NCI-H2171 (cell line): ENCODE measurements around the gene PANX1.

Experiments
- DNase-seq: peaks from one replicate; lab custom pipeline; 2025; lab: John Stamatoyannopoulos, UW

The PANX1 gene

DNA sequence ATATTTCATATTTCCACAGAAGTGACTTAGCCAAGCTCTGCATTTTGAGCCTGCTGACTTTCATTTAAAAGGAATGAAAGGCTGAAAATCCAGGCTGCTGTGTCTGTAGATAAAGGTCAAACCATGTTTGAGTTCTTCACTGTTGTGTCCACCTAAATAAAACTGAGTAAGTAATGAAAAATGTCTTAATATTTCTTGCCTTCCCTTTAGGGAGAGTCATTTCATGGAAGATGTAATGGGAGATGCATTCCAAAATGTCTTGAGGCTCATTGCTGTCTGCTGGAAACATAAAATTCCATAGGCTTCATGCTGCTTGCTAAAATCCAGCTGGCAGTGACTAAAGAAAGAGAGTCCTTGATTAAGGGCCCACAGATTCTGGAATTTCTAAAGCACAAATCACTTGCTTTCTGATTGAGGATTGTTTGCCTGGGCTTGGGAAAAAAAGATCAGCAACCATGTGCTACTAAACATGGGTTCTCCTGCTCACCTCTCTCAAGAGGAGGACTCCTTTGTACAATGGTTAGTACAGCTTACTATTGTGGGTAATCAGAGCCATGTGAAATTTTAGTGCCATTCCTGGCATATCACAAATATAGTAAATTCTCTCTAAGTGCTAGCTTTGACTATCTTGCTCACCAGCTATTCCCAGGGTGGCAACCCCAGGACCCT lies 56.9 kb downstream of the PANX1 start:
- DNase-seq = no peak

DNA sequence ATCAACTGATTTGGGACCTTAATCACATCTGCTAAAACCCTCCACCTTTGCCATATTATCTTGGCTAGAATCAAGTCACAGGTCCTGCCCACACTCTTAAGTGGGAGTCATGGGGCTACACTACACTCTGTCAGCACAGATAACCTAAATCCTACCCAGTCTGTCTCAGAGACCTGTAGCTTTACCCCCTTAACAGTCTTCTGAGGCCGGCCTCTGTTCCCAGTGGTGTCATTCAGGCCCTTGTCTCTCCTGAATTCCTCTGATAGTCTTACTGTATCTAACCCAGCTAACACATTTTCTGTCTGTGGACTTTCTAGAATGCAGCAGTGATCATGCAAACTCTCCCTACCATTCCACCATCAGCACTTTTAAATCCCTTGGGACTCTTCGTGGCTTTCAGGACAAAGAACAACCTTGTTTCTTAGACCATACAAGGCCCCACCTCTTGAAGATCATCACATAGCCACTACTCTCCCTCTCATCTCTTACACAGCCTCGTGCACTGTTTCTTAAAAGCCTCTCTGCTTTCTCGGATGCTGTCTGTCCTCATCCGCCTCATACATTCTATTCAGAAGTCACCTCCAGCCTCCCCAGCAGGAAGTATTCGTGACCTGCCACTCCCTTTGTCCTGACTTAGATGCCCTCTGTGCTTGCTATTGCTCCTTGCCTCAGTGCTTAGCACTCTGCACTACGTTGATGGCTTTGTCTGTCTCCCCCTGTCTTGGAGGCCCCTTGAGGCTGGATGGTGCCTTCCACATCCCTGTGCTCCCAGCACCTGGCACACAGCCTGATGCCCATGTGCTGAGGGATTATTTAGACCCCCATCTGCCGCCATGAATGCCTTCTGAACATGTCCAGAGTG lies 57.9 kb downstream of the PANX1 start:
- no peak for DNase-seq

GRCh38 chr11:94193288-94193687 lies 64.6 kb downstream of the PANX1 start:
- no peak for DNase-seq

DNA sequence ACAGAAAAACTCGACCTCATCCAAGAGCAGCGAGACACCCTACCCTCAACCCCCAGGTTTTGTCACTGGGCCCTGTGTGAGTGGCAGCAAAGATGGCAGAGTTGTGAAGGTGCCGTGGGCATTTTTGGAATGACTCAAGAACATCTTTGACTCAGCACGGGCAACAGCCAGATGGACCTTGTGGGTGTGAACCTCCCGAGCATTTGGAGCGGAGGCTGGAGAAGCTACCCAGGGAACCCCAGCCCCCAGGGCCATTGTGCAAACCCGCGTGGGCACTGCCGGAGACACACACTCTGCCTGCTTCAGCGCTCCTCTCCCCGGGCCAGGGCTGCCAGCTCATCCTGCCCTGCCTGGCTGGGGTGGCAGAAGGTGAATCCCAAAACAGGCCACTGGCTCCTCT lies 66.1 kb downstream of the PANX1 start:
- no peak for DNase-seq

DNA sequence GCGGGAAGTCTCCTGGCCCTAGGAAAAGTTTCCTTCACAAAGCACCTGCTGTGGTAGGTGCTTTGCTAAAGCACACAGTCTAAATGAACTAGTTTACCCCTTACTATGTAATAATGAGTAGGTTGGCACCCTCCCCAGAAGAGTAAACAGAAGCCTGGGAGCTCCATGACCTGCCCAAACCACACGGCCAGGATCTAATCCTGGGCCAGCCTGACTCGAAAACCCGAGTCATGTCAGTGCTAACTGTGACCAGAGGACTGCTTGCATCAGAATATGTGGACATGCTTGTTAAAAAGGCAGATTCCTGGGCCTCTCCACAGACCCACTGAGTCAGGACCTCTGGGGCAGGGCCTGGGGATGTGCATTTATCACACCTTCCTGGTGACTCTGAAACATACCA lies 67.7 kb downstream of the PANX1 start:
- DNase-seq = no peak

DNA sequence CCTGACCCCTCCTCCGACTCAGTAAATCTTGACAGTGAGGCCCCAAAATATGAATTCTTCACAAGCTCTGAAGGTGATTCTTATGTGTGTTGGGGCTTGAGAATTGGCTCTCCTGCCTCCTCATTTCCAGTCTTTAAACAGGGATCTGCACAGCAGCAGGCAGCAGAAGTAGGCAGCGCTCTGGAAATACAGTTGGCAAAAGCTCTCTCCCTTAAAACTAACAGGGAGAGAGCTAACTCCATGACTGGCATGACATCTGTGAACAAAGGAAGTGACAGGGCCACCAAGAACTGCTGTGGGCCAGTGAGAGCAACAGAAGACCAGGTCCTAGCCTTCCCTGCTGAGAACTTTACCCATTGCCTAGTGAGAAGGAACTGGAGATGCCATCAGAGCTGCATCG lies 70.1 kb downstream of the PANX1 start:
- no peak for DNase-seq

DNA sequence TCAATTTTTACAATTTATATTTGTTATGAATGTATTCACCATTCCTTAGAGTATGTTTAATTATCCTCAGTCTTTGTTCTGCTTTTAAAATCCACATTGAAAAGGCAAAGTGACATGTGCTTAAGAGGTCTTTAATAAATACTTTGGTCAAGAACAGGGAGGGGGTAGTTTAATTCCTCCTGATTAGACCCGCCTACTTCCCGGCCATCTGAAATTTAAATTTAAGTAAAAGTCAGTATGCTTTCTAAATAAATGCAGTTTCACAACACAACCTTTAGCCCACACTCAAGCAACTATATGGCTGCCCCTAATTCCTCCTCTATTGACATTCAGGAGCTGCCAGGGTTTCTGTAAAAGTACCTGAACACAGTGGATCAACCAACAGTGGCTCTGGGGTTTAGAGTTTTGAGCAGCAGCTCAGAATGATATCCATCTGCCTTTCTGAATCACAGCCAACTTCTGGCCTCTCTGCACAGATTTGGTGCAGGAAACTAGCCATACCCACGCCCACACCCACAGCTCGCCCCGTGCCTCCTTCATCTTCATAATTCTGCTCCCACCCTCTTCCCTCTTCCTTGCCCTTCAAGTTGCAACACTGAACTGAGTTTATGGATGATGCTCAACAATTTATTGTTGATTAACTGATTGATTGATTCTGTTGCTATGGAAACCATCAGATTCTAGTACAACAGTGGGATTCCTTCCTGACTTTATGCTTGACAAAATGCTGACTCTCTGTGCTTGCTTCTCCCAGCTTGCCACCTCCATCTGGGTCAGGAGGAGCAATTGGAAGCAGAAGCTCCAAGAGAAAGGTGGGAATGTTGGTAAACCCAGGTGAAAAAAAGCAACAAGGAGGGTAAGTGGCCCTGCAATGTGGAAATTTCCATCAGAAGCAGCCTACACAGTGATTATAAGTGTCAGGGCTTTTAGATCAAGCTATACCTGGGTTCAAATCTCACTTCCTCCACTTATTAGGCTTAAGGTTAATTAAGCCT lies 70.8 kb downstream of the PANX1 start:
- DNase-seq = no peak

DNA sequence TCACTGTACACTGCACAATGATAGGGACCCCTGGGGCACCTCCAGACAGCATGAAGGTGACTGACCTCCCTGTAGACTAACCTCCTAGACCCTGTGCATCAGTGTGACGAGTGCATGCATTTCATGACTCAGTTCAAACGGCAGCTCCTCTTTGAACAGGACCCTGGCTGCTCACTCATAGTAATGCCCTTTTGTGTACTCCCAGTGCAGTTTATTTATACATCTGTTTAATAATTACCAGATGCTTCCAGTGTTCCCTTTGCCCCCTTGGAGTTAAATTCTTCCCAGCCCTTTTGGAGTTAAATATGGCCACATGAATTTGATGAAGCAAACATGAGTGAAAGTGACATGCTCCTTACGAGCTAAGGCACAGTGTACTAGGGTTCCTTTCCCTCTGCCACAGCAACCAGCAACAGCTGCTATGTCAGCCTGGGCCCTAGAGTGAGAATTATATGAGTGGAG lies 72.4 kb downstream of the PANX1 start:
- DNase-seq = no peak

DNA sequence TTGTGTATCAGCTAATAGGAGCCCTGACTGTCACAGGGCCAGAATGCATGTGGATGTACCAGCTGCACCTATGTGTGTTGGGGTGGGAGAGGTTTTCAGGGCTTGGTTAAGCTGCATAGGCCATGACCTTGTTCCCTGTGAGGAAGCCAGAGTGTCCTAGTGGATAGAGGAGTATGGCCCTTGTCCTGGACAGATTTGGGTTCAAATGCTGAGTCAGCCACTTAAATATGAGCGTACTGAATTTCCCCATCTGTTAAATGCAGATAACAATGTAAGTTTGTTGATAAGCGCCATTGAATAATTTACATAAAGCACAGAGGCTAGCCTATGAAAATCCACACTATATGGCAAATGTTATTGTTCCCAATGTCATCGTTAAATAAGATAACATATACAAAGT lies 74.4 kb downstream of the PANX1 start:
- no peak for DNase-seq

DNA sequence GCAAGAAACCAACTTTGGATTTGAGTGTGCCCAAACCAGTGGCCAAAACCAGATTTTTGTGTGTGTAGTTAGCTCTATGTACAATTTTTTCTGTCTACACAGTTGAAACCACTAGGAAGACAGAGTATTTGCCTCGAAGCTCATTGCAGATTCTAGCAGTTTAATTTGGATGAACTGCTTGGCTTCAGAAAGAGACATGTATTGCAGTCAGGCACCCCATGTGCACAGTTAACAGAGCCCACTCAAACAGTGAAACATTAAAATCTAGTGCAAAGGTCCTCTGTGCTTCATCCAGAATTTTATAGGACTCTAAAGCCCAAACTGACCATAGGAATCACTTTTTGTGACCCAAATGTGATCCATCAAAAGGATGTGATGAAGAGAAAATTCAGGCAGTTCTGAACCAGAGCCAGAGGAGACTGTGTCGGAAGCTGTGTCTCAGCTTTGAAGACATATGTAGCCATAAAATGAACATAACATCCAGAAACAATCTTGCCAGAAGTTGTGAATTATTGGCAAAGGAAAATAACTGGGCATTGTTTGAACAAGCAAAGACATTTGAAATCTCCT lies 82.7 kb downstream of the PANX1 start:
- DNase-seq = no peak

- no peak for DNase-seq
Measured at GRCh38 chr11:94212898-94213297, 84.3 kb downstream of the PANX1 start.

DNA sequence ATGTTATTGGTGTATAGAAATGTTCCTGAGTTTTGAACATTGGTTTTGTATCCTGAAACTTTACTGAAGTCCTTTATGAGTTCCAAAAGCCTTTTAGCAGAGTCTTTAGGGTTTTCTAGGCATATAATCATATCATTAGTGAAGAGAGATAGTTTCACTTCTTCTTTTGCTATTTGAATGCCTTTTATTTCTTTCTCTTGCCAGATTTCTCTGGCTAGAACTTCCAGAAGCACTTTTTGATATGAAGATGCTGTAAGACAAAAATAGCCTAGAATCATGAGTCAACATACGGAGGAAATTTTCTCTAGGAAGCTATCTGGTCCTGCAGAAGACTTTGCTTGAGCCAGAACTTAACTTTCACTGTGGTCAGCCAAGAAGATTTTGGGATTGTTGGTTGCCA lies 89.1 kb downstream of the PANX1 start:
- DNase-seq = no peak

- DNase-seq = no peak
Measured at GRCh38 chr11:94218372-94218771, 89.7 kb downstream of the PANX1 start.

- no peak for DNase-seq
Measured at GRCh38 chr11:94219771-94220170, 91.1 kb downstream of the PANX1 start.

DNA sequence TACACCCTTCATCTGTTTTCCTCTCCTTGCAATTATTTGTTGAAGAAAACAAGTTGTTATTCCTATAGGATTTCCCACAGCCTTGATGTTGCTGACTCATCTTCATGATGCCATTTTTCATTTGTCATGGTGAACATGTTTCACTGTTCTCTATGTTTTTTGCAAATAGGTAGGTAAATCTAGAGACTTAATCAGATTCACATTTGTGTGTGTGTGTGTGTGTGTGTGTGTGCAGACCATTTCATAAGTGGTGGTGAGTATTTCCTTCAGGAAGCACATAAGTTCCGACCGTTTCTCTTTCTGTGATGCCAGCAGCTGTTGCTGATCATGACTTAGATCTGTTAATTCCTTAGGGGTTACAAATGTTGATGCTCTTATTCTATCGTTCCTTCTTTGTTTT lies 95.4 kb downstream of the PANX1 start:
- DNase-seq = no peak
